GM18867 (cell line): ENCODE measurements around the gene SOBP.

Source experiments
- ATAC-seq: cut with Tn5 transposase; IDR thresholded peaks from one replicate; pipeline ENCODE4 v1.9.1; 2021; ENCODE audit warnings: mild to moderate bottlenecking, moderate library complexity; ENCODE audit not compliant: unreplicated experiment

Gene SOBP

DNA sequence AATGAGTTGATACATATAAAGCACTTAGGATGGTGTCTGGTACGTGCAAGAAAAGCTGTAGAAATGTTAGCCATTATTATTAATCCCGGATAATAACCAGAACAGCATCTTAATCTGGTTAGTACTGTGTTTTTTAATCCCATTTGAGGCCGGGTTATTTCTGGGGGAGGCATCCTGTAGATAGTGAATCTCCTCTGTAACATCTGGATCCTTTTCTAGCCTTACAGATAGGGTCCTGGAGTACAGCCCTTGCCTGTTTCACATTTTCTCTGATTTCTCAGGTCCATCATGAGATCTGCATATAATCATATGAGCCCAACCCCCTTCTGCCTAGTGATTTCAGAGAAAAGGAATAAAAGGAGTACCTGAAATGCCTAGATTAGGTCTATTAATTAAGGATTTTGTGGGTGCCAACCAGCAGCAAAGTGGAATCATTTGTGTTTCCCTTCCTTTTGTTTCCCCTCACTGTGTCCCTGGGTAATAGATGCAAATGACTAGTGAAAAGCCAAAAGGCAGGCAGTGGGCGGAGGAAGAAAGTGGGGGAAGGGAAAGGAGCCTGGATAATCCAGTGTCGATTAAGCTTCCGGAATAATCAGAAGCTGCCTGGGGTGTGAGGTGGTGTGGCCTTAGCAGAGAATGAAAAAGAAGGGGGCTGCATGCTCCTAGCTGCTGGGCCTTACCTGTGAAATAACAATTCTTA, 88.9 kb downstream of the SOBP start:
- no peak for ATAC-seq

DNA sequence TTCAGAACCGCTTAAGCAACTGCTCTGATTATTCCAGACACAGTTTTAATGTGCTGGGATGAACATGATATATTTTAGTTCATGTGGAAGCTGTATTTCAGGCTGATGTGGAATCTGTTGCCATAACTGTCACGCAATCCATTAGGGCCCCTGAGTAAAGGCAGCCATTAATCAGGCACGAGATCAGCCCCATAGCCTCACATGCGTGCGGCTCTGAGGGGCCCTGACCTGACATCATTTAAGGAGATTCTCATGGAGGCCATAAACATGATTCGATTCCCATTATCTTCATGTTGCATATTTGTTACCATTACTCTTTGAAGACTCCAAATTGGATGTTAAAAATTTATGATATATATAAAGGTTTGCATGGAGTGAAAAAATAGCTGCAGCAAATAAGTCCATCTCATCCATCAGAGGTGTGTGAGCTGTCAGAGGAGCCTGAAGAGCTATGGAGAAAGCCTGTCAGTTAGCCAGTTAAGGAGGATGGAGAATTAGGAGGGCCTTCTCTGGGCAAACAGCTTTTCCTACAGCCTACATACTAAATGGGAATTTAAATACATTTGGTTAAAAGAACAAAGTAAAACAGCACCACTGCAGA, 89.6 kb downstream of the SOBP start:
- no peak for ATAC-seq

- no peak for ATAC-seq
Measured at GRCh38 chr6:107582086-107582485, 92.2 kb downstream of the SOBP start.

- no peak for ATAC-seq
Measured at GRCh38 chr6:107584726-107585125, 94.8 kb downstream of the SOBP start.

DNA sequence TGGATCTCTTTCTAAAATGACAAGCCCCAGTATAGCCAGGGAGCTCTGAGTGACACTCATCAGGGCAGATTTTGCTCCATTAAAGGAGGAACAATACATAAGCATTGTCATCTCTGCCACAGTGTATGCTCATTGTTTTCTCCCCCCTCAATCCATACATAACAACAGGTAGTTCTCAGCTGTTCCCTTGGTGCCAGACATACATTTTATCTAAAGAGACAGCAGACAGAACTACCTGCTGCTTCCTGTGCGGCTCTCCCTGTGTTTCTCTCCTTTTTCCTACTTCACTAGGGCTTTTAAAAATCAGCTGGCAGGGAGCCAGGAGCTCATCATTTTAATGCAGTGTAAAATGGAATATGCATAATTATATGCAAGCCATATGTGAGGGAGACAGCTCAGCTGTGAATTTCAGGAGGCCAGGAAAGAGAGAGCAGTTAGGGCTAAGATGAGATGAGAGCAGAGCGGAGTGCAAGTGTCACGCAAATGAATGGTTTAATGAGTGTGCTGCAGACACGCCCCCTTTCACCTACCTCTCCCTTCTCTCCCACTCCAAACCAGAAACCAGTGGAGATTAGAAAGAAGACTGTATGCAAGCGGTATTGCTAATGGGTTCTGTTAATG, 96.0 kb downstream of the SOBP start:
- ATAC-seq, result no peak

- ATAC-seq, result no peak
Measured at GRCh38 chr6:107587451-107587850, 97.5 kb downstream of the SOBP start.

DNA sequence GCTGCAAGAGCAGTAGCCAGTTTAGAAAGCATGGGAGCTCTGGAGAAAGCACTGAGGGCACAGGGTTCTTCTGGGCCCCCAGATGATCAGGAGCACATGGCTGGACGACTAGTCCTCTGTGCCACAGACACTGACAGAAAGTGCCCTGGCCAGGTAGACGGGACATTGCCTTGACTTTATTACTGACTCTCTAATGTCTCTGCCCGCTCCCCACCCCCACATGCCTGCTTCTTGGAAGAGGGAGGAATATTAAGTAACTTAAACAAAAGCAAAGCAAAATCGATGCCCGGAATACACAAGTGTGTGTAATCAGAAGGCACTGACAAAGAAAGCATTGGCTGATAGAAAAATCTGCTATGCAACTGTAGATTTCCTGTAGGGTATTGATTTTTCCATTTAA, 99.3 kb downstream of the SOBP start:
- no peak for ATAC-seq

- ATAC-seq, result no peak
Measured at GRCh38 chr6:107589934-107590333, 100.0 kb downstream of the SOBP start.

- no peak for ATAC-seq
Measured at GRCh38 chr6:107590378-107590777, 100.5 kb downstream of the SOBP start.

- no peak for ATAC-seq
Measured at GRCh38 chr6:107591346-107591745, 101.4 kb downstream of the SOBP start.

DNA sequence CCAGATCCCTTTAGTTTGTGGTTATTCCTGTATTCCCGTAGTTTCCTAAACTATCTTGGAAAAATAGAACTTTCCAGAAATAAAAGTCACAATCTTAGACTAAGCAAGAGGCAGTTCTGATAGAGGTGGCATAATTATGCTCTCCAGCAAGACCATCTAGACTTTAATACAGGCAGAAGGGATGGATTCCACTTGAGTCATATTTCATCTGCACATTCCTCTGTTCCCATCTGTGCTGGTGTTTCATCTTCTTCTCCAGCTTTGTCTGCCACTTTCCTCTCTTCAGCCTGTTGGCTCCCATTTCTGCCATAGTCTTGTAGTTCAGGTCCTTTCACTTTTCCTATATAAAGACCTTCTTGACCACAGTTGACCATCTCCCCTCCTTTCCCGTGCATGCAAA, 102.9 kb downstream of the SOBP start:
- ATAC-seq, result no peak

GRCh38 chr6:107594736-107595135, 104.8 kb downstream of the SOBP start:
- ATAC-seq, result no peak

DNA sequence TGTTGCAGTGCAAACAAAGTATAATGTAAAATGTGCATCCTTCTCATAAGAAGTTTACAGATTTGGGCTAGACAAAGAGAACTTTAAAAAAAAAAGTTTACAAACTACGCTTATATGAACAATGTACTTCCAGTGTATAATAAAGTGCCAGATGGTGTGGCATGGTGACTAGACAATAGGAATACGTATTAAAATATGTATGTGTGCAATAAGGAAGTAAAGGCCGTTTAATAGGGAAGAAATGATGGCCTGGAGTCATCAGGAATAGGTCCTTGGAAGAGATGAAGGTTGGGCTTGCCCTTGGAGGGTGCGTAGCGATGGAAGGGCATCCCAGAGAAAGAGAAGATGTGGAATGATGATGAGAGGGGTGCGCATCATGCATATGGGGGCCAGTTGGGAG, 108.2 kb downstream of the SOBP start:
- ATAC-seq, result no peak

- ATAC-seq, result no peak
Measured at GRCh38 chr6:107599043-107599442, 109.1 kb downstream of the SOBP start.

- ATAC-seq, result no peak
Measured at GRCh38 chr6:107600121-107600520, 110.2 kb downstream of the SOBP start.

DNA sequence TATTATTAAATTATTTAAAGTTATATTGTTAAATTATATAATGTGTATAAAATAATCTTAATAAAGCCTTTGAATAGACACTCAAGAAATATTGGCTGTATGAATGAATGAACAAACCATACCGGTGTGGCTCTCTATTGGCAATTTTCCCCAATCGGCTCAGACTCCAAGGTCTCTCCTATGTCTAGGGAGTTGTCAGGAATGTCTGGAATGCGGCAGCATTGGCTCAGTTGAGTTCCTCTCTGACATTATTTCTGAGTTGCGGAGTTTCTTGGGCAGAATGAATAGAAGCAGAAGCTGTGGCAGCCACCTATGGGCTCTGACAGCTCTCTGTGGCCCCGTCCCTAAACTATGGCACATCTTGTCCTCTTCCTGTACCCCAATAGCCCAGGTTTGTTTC, 111.0 kb downstream of the SOBP start:
- ATAC-seq, result no peak

DNA sequence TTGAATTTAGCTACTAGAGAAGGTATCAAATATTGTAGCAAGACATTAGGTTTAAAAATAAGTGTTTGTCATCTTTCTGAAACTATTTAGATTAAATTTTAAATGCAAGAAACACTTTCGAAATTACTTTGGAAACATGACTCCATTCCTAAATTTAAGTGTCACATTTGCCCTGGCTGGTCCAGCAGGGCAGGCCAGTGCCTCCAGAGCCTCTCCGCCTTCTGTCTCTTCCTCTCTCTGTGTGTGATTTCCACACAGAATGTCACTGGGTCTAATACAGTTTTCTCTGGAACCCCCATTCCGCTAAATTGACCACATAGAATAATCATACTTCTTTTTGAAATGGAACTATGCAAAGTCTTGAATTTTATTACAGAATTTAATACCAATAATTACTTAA, 111.5 kb downstream of the SOBP start:
- ATAC-seq, result no peak

DNA sequence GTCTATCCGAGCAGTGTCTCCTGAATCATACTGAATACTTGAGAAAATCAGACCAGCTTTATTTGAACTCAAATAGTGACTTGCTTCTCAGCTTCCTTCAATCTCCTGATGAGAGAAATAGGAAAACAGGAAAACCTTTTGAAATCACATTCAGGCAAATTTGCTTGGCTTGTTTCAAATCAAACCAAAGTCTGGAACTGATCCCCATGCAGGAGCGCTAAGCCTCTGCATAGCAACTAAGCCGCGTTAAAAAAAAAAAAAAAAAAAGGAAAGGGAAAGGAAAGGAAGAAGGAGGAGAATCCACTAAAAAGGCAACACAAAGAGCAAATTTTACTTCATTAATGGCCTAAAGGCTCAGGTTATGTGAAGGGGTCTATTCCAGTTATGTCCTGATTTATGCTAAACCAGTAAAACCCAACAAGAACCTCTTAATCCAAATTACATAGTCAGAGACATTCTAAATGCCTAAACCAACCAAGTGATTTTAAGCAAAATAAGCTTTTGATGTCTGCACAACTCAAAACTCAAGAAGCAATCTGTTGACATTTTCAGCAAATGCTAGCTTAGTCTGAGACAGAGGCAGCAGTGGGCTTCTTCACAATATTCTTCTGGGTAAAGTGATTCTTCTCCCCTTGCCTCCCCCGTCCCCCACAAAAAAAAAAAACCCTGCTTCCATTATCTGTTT, 112.5 kb downstream of the SOBP start:
- no peak for ATAC-seq

DNA sequence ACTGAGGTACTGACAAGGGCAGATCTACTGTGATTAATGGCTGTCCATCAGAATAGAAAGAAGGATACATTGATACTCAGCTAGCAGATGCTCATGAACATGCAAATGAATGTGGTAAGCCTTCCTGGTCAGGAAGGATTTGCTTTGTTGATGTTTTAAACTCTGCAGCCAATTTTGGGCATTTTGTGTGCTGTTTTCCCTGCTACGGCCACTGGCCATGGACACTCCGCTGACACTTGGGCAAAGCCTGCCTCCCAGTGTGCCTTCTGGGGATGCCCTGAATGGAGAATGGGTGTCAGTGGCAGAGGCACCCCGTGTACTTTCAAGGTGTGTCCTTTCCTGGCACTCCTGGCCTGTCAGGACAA, 113.1 kb downstream of the SOBP start:
- no peak for ATAC-seq

GRCh38 chr6:107604549-107604948, 114.6 kb downstream of the SOBP start:
- no peak for ATAC-seq

DNA sequence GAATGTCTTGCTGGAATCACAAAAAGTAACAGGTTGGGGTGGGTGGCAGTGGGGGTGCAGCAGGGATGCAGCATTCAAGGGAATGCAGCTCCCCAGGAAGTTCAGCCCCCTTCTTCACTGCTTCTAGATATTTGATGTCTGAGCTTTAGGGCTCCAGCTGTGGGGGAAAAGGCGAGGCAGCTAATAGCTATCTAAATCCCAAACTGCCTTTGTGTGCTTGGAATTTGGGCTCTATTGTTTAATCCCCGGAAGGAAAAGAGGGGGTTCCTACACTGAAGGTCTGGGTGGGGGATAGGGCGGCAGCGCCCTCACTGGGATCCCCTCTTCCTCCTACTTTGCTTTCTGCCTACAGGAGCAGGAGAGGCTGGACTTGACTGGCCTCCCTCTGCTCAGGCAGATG, 116.5 kb downstream of the SOBP start:
- no peak for ATAC-seq

- ATAC-seq, result no peak
Measured at GRCh38 chr6:107607116-107607515, 117.2 kb downstream of the SOBP start.
